Keratinocyte (primary cell): ENCODE measurements around the gene CTNNBL1.

Source experiments
- EZH2 ChIP-seq: IDR thresholded peaks from one replicate; pipeline ENCODE4 v1.6.1; 2012; ENCODE audit warnings: inconsistent platforms, mild to moderate bottlenecking, low read length, moderate library complexity
- TF ChIP-seq, protein P1 (sequence below), 3 experiments: IDR thresholded peaks in 1 of 3; conservative IDR thresholded peaks in 1 of 3; optimal IDR thresholded peaks in 1 of 3; 2 replicates in 2 of 3; 3 replicates in 1 of 3; pipeline versions ENCODE3 to v1.5.1; 2011; ENCODE audit warnings: low read length in 3 of 3, mild to moderate bottlenecking in 3 of 3, moderate library complexity in 2 of 3, control low read depth in 1 of 3, inconsistent platforms in 1 of 3; ENCODE audit not compliant: insufficient read depth in 2 of 3; ENCODE audit errors: extremely low read depth in 1 of 3

GRCh38 chr20:37912874-37913273 lies 219.0 kb downstream of the CTNNBL1 start:
- TF ChIP-seq, protein P1, sequence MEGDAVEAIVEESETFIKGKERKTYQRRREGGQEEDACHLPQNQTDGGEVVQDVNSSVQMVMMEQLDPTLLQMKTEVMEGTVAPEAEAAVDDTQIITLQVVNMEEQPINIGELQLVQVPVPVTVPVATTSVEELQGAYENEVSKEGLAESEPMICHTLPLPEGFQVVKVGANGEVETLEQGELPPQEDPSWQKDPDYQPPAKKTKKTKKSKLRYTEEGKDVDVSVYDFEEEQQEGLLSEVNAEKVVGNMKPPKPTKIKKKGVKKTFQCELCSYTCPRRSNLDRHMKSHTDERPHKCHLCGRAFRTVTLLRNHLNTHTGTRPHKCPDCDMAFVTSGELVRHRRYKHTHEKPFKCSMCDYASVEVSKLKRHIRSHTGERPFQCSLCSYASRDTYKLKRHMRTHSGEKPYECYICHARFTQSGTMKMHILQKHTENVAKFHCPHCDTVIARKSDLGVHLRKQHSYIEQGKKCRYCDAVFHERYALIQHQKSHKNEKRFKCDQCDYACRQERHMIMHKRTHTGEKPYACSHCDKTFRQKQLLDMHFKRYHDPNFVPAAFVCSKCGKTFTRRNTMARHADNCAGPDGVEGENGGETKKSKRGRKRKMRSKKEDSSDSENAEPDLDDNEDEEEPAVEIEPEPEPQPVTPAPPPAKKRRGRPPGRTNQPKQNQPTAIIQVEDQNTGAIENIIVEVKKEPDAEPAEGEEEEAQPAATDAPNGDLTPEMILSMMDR (optimal IDR thresholded peaks at IDR 0.05 in 1 of 3, IDR thresholded peaks at IDR 0.05 in 1 of 3, conservative IDR thresholded peaks at IDR 0.05 in 1 of 3; ENCODE audit: extremely low read depth in 1 of 3, insufficient read depth in 2 of 3, low read length in 3 of 3), result no peak
- no peak for TF ChIP-seq EZH2
